AG04450 (cell line): ENCODE measurements around the gene KRTAP10-2. TPM values are rescaled to one million over a fixed set of nuclear protein-coding genes. Genes with fewer than 3 reads are reported as not detected.

Experiments
- CTCF ChIA-PET: fragments of 300-600, 350-600 bp; formaldehyde crosslinking; extraction: SDS; loops from one replicate; lab custom pipeline; 2022; ENCODE audit warnings: antibody characterized with exemption, inconsistent platforms; lab: Charles Lee
- POLR2A ChIA-PET: fragments of 350-600 bp; formaldehyde crosslinking; extraction: SDS; loops from one replicate; lab custom pipeline; 2021; ENCODE audit warnings: antibody characterized with exemption, inconsistent platforms; lab: Yijun Ruan, JAX
- DNase-seq: peaks from one replicate; pipeline ENCODE4 v3.0.0-alpha.2; 2011; ENCODE audit warnings: low read depth, low spot score
- H3K27ac ChIP-seq: one replicate; pipeline ENCODE4 v1.5.1; 2012; ENCODE audit warnings: low read depth, low read length, control low read depth
- H3K27me3 ChIP-seq: one replicate; pipeline ENCODE4 v1.6.0; 2012; ENCODE audit warnings: low read length; ENCODE audit not compliant: control insufficient read depth, insufficient read depth
- H3K4me3 ChIP-seq: 2 replicates; pipeline ENCODE4 v1.5.1; 2011; ENCODE audit warnings: mild to moderate bottlenecking, low read depth, low read length, control low read depth
- H3K9me3 ChIP-seq: 2 replicates; pipeline ENCODE4 v1.5.1; 2012; ENCODE audit warnings: low read length; ENCODE audit not compliant: control insufficient read depth, insufficient read depth
- CTCF ChIP-seq: IDR thresholded peaks from 2 replicates; pipeline ENCODE4 v1.5.1; 2011; ENCODE audit warnings: low read depth, low read length, control low read depth, inconsistent platforms
- polyA plus RNA-seq: library from polyadenylated mRNA; depleted of rRNA; stranded (reverse); fragments of >200 nt; gene quantifications from 2 replicates; pipeline ENCODE4 v1.2.3, GENCODE V29; 2011

KRTAP10-2 gene
- polyA plus RNA-seq, 1 experiment = not detected

DNA sequence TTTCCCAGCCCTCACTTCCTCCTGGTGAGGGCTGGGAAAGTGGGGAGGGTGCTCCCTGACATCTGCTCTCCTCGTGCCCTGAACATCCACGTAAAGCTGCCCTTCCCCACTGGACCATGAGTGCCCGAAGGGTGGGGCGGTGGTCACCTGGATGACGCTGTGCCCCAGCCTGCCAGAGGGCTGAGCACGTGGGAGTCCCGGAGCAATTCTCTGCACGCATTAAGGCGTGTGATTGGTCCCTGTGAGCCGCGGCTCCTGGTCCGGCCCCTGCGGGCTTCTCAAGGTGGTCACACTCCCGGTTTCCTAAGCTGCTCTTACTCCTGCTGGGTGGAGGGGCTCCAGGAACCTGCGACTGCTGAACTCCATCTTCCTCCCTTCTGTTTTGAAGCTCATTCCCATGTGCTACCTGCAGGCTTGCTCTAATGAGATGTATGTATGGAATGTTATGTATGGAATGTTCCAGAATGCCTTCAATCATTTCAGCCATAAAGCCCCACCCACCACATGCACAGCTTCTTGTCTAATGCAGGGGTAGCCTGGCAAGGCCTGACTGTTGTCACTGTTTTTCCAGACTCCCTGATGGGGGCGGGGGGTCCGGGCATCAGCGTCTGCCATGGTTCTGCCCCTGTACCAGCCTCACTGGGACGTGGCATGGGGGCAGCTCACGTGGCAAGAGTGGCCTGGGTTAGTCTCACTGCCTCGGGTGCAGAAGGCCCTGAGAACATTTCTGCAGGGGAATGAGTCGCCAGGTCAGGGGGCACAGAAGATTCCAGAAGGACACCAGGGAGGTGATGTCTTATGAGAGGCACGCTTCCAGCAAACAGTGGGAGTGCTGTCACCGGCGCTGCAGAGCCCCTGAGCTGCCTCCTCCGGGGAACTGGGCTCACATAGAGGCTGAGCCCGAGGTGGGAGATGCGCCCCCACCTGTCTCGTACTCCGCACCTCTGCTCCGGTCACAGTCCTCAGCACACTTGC is 30.7 kb downstream of the KRTAP10-2 start:
- no peak overlapping the region for H3K4me3 ChIP-seq
- no peak for DNase-seq
- H3K27ac ChIP-seq = no peak overlapping the region
- TF ChIP-seq CTCF = no peak
- H3K9me3 ChIP-seq = peaks cover 64% of the 10 kb centered on the region
- H3K27me3 ChIP-seq = no peaks in the 10 kb centered on the region
- CTCF ChIA-PET = no interaction called here
- POLR2A ChIA-PET = no interaction called here

DNA sequence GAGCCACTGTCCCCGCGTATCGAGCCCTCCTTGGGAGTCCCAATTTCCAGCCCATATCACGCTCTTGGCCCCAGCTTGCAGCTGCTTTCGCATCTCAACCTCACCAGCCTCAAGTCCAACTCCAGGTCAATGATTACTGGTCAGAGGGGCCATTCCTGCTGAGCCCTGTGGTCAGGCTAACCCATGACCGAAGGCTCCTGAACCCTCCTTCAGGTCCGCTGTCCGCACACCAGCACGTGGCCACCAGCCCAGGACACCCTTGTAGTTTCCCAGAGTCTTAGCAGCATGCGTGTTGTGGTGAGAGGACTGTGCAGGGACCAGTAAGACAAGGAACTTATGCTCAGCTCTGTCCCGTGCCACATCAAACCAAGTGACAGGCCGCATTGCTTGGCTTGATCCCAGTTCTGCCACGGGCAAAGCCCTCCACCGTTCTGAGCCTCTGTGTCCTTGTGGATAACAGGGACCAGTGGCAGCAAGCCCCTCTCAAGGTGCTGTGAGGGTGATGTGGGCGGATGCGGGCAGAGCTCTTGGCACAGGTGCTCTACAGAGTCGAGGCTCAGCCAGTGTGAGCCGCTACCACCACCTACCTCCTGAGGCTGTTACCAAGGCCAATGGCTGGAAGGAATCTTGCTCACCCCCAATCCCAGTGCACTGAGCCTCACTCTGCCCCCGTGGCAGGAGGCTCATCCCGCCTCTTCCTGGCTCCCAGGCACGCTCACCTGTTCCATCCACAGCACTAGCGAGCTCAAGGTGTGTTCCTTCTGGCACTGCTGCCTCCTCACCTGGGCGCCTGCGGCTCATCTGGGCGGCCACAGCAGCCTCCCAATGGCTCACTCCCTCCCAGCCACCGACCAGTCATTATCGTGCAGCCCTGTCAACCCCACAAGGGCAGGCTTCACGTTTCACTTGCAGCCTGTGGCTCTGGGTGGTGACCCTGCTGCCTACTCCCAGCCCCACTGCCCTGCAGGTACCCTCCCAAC is 31.7 kb downstream of the KRTAP10-2 start:
- DNase-seq = no peak
- CTCF ChIA-PET = no interaction called here

GRCh38 chr21:44518686-44519085 is 32.6 kb downstream of the KRTAP10-2 start:
- no peaks in the 10 kb centered on the region for H3K27me3 ChIP-seq
- H3K27ac ChIP-seq = no peak overlapping the region
- no peak for TF ChIP-seq CTCF
- ChIA-PET POLR2A (no interaction called here), CTCF (no interaction called here)
- no peak for DNase-seq
- no peak overlapping the region for H3K4me3 ChIP-seq
- H3K9me3 ChIP-seq = peaks cover 61% of the 10 kb centered on the region

More for the DNA sequence above, 31.7 kb downstream of the KRTAP10-2 start:
- Histone ChIP-seq H3K27me3 (no peaks in the 10 kb centered on the region), H3K4me3 (no peak overlapping the region), H3K27ac (no peak overlapping the region), H3K9me3 (peaks cover 61% of the 10 kb centered on the region)
- POLR2A ChIA-PET = no interaction called here
- TF ChIP-seq CTCF = no peak

- no peak overlapping the region for H3K4me3 ChIP-seq
- peaks cover 56% of the 10 kb centered on the region for H3K9me3 ChIP-seq
- no peak for TF ChIP-seq CTCF
- DNase-seq = no peak
- ChIA-PET POLR2A (no interaction called here), CTCF (no interaction called here)
- H3K27me3 ChIP-seq = no peaks in the 10 kb centered on the region
- H3K27ac ChIP-seq = no peak overlapping the region
Measured at GRCh38 chr21:44517175-44517899, 34.0 kb downstream of the KRTAP10-2 start.
